ENCODE measurements around the gene LBX1.

Gene LBX1

GRCh38 chr10:101260764-101261481 lies 31.7 kb upstream of the LBX1 start:
- Histone ChIP-seq H3K27ac (ENCODE audit: low read length) (no peak overlapping the region), H3K4me1 (ENCODE audit: control insufficient read depth, low read depth, low read length) (peaks cover 22% of the 10 kb centered on the region), H3K36me3 (ENCODE audit: control insufficient read depth, low read depth, low read length) (no peaks in the 10 kb centered on the region), H3K27me3 (ENCODE audit: control insufficient read depth, insufficient read depth, low read length) (peaks cover 32% of the 10 kb centered on the region), H3K9me3 (ENCODE audit: control insufficient read depth, low read depth, low read length) (no peaks in the 10 kb centered on the region), H3K4me3 (ENCODE audit: low read length) (no peak overlapping the region), H3K9ac (ENCODE audit: low read length) (no peak overlapping the region)

GRCh38 chr10:101258179-101258885 lies 29.1 kb upstream of the LBX1 start:
- H3K27ac ChIP-seq (ENCODE audit: low read length) = no peak overlapping the region
- no peaks in the 10 kb centered on the region for H3K36me3 ChIP-seq (ENCODE audit: control insufficient read depth, low read depth, low read length)
- H3K4me1 ChIP-seq (ENCODE audit: control insufficient read depth, low read depth, low read length) = peaks cover 28% of the 10 kb centered on the region
- no peak overlapping the region for H3K9ac ChIP-seq (ENCODE audit: low read length)
- H3K9me3 ChIP-seq (ENCODE audit: control insufficient read depth, low read depth, low read length) = no peaks in the 10 kb centered on the region
- peaks cover 27% of the 10 kb centered on the region for H3K27me3 ChIP-seq (ENCODE audit: control insufficient read depth, insufficient read depth, low read length)
- H3K4me3 ChIP-seq (ENCODE audit: low read length) = no peak overlapping the region

GRCh38 chr10:101257491-101257890 lies 28.2 kb upstream of the LBX1 start:
- Histone ChIP-seq H3K36me3 (ENCODE audit: control insufficient read depth, low read depth, low read length) (no peaks in the 10 kb centered on the region), H3K27ac (ENCODE audit: low read length) (no peak overlapping the region), H3K4me1 (ENCODE audit: control insufficient read depth, low read depth, low read length) (peaks cover 24% of the 10 kb centered on the region), H3K9ac (ENCODE audit: low read length) (no peak overlapping the region), H3K9me3 (ENCODE audit: control insufficient read depth, low read depth, low read length) (no peaks in the 10 kb centered on the region), H3K4me3 (ENCODE audit: low read length) (no peak overlapping the region), H3K27me3 (ENCODE audit: control insufficient read depth, insufficient read depth, low read length) (peaks cover 18% of the 10 kb centered on the region)

- Histone ChIP-seq H3K9me3 (ENCODE audit: control insufficient read depth, low read depth, low read length) (no peaks in the 10 kb centered on the region), H3K4me1 (ENCODE audit: control insufficient read depth, low read depth, low read length) (peaks cover 24% of the 10 kb centered on the region), H3K27ac (ENCODE audit: low read length) (no peak overlapping the region), H3K36me3 (ENCODE audit: control insufficient read depth, low read depth, low read length) (no peaks in the 10 kb centered on the region), H3K27me3 (ENCODE audit: control insufficient read depth, insufficient read depth, low read length) (peaks cover 15% of the 10 kb centered on the region), H3K9ac (ENCODE audit: low read length) (no peak overlapping the region), H3K4me3 (ENCODE audit: low read length) (no peak overlapping the region)
Measured at GRCh38 chr10:101257084-101257483, 27.8 kb upstream of the LBX1 start.

GRCh38 chr10:101256387-101256786 lies 27.1 kb upstream of the LBX1 start:
- H3K27ac ChIP-seq (ENCODE audit: low read length) = no peak overlapping the region
- H3K27me3 ChIP-seq (ENCODE audit: control insufficient read depth, insufficient read depth, low read length) = peaks cover 11% of the 10 kb centered on the region
- peaks cover 19% of the 10 kb centered on the region for H3K4me1 ChIP-seq (ENCODE audit: control insufficient read depth, low read depth, low read length)
- H3K4me3 ChIP-seq (ENCODE audit: low read length) = no peak overlapping the region
- no peaks in the 10 kb centered on the region for H3K9me3 ChIP-seq (ENCODE audit: control insufficient read depth, low read depth, low read length)
- H3K36me3 ChIP-seq (ENCODE audit: control insufficient read depth, low read depth, low read length) = no peaks in the 10 kb centered on the region
- no peak overlapping the region for H3K9ac ChIP-seq (ENCODE audit: low read length)

GRCh38 chr10:101250136-101250535 lies 20.9 kb upstream of the LBX1 start:
- H3K9ac ChIP-seq (ENCODE audit: low read length) = no peak overlapping the region
- no peaks in the 10 kb centered on the region for H3K9me3 ChIP-seq (ENCODE audit: control insufficient read depth, low read depth, low read length)
- no peaks in the 10 kb centered on the region for H3K36me3 ChIP-seq (ENCODE audit: control insufficient read depth, low read depth, low read length)
- H3K4me1 ChIP-seq (ENCODE audit: control insufficient read depth, low read depth, low read length) = peaks cover 5% of the 10 kb centered on the region
- no peak overlapping the region for H3K4me3 ChIP-seq (ENCODE audit: low read length)
- no peak overlapping the region for H3K27ac ChIP-seq (ENCODE audit: low read length)
- peaks cover 43% of the 10 kb centered on the region for H3K27me3 ChIP-seq (ENCODE audit: control insufficient read depth, insufficient read depth, low read length)

- peaks cover 43% of the 10 kb centered on the region for H3K27me3 ChIP-seq (ENCODE audit: control insufficient read depth, insufficient read depth, low read length)
- H3K27ac ChIP-seq (ENCODE audit: low read length) = no peak overlapping the region
- no peaks in the 10 kb centered on the region for H3K36me3 ChIP-seq (ENCODE audit: control insufficient read depth, low read depth, low read length)
- H3K4me1 ChIP-seq (ENCODE audit: control insufficient read depth, low read depth, low read length) = peaks cover 5% of the 10 kb centered on the region
- no peak overlapping the region for H3K4me3 ChIP-seq (ENCODE audit: low read length)
- no peaks in the 10 kb centered on the region for H3K9me3 ChIP-seq (ENCODE audit: control insufficient read depth, low read depth, low read length)
- H3K9ac ChIP-seq (ENCODE audit: low read length) = no peak overlapping the region
Measured at GRCh38 chr10:101249171-101249581, 19.9 kb upstream of the LBX1 start.

- Histone ChIP-seq H3K9ac (ENCODE audit: low read length) (no peak overlapping the region), H3K27me3 (ENCODE audit: control insufficient read depth, insufficient read depth, low read length) (peaks cover 62% of the 10 kb centered on the region), H3K4me1 (ENCODE audit: control insufficient read depth, low read depth, low read length) (no peaks in the 10 kb centered on the region), H3K9me3 (ENCODE audit: control insufficient read depth, low read depth, low read length) (no peaks in the 10 kb centered on the region), H3K4me3 (ENCODE audit: low read length) (no peak overlapping the region), H3K27ac (ENCODE audit: low read length) (no peak overlapping the region), H3K36me3 (ENCODE audit: control insufficient read depth, low read depth, low read length) (no peaks in the 10 kb centered on the region)
Measured at GRCh38 chr10:101246639-101247038, 17.4 kb upstream of the LBX1 start.

- peaks cover 76% of the 10 kb centered on the region for H3K27me3 ChIP-seq (ENCODE audit: control insufficient read depth, insufficient read depth, low read length)
- H3K27ac ChIP-seq (ENCODE audit: low read length) = no peak overlapping the region
- no peaks in the 10 kb centered on the region for H3K36me3 ChIP-seq (ENCODE audit: control insufficient read depth, low read depth, low read length)
- no peaks in the 10 kb centered on the region for H3K9me3 ChIP-seq (ENCODE audit: control insufficient read depth, low read depth, low read length)
- no peaks in the 10 kb centered on the region for H3K4me1 ChIP-seq (ENCODE audit: control insufficient read depth, low read depth, low read length)
- no peak overlapping the region for H3K4me3 ChIP-seq (ENCODE audit: low read length)
- H3K9ac ChIP-seq (ENCODE audit: low read length) = no peak overlapping the region
Measured at GRCh38 chr10:101244321-101245050, 15.2 kb upstream of the LBX1 start.

- no peaks in the 10 kb centered on the region for H3K36me3 ChIP-seq (ENCODE audit: control insufficient read depth, low read depth, low read length)
- H3K4me3 ChIP-seq (ENCODE audit: low read length) = no peak overlapping the region
- peaks cover 3% of the 10 kb centered on the region for H3K4me1 ChIP-seq (ENCODE audit: control insufficient read depth, low read depth, low read length)
- no peak overlapping the region for H3K27ac ChIP-seq (ENCODE audit: low read length)
- peaks cover 82% of the 10 kb centered on the region for H3K27me3 ChIP-seq (ENCODE audit: control insufficient read depth, insufficient read depth, low read length)
- H3K9ac ChIP-seq (ENCODE audit: low read length) = no peak overlapping the region
- no peaks in the 10 kb centered on the region for H3K9me3 ChIP-seq (ENCODE audit: control insufficient read depth, low read depth, low read length)
Measured at GRCh38 chr10:101241840-101242707, 12.8 kb upstream of the LBX1 start.

- no peak overlapping the region for H3K9ac ChIP-seq (ENCODE audit: low read length)
- H3K27ac ChIP-seq (ENCODE audit: low read length) = no peak overlapping the region
- H3K36me3 ChIP-seq (ENCODE audit: control insufficient read depth, low read depth, low read length) = no peaks in the 10 kb centered on the region
- H3K27me3 ChIP-seq (ENCODE audit: control insufficient read depth, insufficient read depth, low read length) = peaks cover 98% of the 10 kb centered on the region
- H3K4me3 ChIP-seq (ENCODE audit: low read length) = no peak overlapping the region
- H3K9me3 ChIP-seq (ENCODE audit: control insufficient read depth, low read depth, low read length) = no peaks in the 10 kb centered on the region
- H3K4me1 ChIP-seq (ENCODE audit: control insufficient read depth, low read depth, low read length) = peaks cover 3% of the 10 kb centered on the region
Measured at GRCh38 chr10:101238732-101239105, 9.5 kb upstream of the LBX1 start.
